ENCODE data around the gene KRTAP12-4.
"Not testable (repeated sequence)": the region's sequence is repeated elsewhere in the genome, so short reads cannot be mapped to it uniquely, and the experiment has no call there.

The KRTAP12-4 gene

DNA sequence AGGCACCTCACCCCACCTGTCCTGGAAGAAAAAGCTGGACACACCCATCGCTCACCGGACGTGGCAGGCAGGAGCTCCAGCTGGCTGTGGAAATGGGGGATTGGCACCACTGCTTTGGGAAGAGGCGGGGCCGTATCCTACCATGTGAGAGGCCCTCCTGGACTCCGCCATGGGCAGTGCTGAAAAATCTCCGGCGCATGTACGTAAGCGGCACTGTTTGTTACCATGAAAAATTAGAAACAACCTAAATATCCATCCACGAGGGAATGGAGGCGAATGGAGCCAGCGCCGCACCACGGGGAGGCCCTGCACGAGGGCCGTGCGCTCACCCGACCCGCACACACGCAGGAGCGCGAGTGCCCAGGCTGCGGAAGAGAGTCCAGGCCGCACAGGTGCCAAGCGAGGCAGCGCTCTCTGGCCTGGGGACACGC lies 39.5 kb downstream of the KRTAP12-4 start:
- H3K27ac ChIP-seq = no peak overlapping the region
- no peak overlapping the region for H3K4me3 ChIP-seq

DNA sequence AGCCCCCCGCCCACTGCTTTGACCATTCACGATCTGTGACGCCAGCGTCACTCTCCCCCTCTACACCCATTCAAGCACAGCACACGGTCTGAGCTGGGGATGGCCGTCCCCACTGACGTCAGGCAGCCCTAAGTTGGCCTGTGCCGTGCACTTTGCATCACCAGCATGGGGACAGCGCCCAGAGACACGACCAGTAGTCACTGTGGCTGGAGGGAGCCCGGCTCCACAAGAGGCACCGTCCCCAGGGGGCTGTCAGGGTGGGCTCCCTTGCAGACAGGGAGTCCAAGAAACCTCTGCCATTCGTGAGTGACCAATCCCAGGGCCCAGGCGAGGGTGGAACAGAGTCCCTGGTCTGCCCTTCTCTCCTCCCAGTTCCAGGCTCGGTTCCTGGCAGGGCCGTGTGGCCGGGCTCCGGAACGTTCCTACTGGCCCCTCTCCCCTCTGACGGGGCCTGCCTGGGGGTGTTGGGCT lies 40.3 kb downstream of the KRTAP12-4 start:
- no peak overlapping the region for H3K4me3 ChIP-seq
- no peak overlapping the region for H3K27ac ChIP-seq

DNA sequence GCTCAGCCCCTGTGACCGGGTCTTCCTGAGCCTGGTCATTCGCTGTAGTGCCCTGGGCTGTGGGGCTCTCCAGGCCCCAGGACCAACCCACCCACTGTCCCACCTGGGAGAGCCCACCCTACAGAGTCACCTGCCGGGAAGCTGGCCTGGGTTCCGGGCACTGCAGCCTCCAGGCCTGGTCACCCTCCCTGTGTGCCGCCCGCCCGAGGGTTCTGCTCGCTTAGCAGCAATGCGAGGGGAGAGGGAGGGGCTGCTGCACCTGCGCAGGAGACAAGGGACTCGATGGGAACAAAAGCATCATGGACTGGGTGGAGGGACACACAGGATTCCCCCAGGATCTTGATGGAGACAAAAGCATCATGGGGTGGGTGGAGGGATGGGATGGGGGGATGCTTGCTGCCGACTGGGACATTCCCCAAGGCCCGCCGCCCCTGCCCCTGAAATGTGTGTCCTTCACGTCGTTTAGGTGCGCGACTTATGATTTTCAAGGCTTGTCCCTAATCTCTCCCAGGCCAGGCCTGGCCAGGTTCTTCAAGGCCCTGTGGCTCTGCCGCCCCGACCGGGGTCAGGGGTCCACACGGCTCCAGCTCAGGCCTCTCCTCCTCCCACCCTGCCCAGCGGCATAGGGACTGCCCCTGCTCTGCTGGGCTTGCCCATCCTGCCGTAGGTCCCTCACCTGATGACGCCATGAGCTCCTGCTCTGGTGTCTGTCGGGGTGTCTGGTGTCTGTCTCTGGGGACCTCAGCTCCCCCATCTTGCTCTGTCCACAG lies 40.9 kb downstream of the KRTAP12-4 start:
- no peak overlapping the region for H3K27ac ChIP-seq
- no peak overlapping the region for H3K4me3 ChIP-seq

DNA sequence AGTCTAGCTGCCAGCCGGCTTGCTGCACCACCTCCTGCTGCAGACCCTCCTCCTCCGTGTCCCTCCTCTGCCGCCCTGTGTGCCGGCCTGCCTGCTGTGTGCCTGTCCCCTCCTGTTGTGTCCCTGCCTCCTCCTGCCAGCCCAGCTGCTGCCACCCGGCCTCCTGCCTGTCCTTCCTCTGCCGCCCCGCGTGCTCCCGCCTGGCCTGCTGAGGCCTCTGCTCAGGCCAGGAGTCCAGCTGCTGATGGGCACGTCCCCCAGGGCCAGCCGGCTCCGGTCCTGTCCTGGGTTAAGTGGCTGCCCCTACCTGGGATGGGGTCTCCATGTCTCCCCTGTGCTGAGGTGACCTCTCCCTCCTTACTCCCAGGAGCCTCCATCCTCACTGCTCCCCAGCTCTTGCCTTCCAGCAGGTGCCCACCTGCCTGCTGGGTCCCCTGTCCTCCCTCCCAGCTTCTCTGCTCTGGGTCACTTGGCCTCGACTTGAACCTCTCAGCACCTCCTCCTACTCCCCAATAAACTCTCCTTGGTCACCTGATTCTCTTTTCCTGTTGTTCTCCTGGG lies 41.7 kb downstream of the KRTAP12-4 start:
- H3K27ac ChIP-seq = no peak overlapping the region

DNA sequence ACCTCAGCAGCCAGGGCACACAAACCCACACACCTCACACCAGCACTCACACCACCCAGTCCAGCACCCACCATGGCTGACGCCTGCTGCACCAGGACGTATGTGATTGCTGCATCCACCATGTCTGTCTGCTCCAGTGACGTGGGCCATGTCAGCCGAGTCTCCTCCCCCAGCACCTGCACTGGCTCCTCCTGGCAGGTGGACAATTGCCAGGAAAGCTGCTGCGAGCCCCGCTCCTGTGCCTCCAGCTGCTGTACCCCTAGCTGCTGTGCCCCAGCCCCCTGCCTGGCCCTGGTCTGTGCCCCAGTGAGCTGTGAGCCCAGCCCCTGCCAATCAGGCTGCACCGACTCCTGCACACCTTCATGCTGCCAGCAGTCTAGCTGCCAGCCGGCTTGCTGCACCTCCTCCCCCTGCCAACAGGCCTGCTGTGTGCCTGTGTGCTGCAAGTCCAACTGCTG lies 42.4 kb downstream of the KRTAP12-4 start, which contains the start of gene KRTAP10-8:
Gene KRTAP10-8 (plus strand): TSS at position 51 of the 458 bp plus-strand sequence. CDS start 22 bp downstream, at position 73.
- no peak within 1 kb of the TSS for H3K27ac ChIP-seq
- no peak within 1 kb of the TSS for H3K4me3 ChIP-seq

More for the DNA sequence above, 41.7 kb downstream of the KRTAP12-4 start:
- H3K4me3 ChIP-seq = no peak overlapping the region

DNA sequence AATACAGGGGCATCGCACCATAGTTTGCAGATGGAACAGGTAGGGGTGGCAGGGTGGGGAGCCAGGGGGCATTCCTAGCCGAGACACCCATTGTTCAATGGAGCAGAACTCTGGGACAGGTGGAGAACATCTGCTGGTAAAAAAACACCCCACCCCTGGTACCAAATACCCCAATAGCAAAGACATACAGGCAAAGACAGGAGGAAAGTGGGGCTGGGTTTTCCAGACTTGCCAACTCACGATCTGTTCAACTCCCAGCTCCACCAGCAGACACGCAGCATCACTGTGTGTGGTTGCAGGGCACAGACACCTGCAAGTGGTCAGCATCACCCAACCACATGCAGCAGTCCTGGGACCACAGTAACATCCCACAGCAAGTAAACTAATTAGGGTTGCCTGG lies 42.9 kb downstream of the KRTAP12-4 start:
- H3K27ac ChIP-seq = no peak overlapping the region
- no peak overlapping the region for H3K4me3 ChIP-seq

DNA sequence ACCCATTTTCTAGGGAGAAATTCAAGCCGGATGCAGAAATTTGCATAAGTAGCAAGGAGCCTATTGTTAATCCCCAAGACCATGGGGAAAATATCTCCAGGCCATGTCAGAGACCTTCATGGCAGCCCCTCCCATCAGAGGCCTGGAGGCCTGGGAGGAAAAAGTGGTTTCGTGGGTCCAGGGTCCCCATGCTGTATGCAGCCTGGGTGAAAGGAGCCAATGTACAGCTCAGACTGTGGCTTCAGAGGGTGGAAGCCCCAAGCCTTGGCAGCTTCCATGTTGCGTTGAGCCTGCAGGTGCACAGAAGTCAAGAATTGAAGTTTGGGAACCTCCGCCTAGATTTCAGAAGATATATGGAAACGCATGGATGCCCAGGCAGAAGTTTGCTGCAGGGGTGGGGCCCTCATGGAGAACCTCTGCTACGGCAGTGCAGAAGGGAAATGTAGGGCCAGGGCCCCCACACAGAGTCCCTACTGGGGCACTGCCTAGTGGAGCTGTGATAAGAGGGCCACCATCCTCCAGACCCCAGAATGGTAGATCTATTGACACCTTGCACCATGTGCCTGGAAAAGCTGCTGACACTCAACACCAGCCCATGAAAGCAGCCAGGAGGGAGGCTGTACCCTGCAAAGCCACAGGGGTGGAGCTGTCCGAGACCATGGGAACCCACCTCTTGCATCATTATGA lies 44.2 kb downstream of the KRTAP12-4 start:
- H3K4me3 ChIP-seq, H3K27ac ChIP-seq: not testable (repeated sequence)

DNA sequence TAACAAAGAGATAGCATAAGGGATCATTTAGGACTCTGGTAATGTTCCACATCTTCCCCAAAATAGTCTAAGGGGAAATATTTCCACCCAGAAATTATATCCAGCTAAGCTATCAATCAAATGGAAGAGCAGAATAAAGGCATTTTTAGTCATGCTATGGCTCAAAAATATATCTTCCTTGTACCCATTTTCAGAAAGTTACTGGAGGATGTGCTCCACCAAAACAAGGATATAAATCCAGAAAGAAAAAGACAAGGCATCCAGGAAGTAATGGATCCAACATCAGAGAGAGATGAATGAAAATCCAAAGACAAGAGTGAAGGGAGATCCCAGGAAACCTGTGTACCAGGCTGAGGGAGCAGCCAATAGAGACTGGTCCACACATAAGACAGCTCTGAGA lies 45.3 kb downstream of the KRTAP12-4 start:
- Histone ChIP-seq H3K4me3 (no peak overlapping the region), H3K27ac (no peak overlapping the region)

DNA sequence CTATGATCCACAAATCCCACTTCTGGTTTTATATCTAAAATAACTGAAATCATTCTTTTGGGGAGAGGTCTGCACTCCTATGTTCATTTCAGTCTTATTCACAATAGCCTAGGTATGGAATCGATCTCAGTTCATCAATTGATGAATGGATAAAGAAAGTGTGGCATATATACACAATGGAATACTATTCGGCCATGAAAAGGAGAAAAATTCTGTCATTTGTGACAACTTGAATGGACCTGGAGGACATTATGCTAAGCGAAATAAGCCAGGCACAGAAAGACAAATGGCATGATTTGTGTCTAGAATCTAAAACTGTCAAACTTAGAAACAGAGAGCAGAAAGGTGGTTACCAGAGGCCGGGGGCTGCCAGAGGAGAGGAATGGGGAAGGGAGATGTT lies 48.0 kb downstream of the KRTAP12-4 start:
- Histone ChIP-seq H3K27ac (no peak overlapping the region), H3K4me3 (no peak overlapping the region)
